Prostate gland (tissue), 2 donors: ENCODE results near the gene TERB1. TPM values are rescaled to one million over a fixed set of nuclear protein-coding genes. Genes with fewer than 3 reads are reported as not detected.

Experiments
- DNase-seq: peaks from one replicate; pipeline ENCODE4 v3.0.0-alpha.2; 2019; ENCODE audit warnings: low spot score
- H3K27ac ChIP-seq, 2 donors: fragments of 200-600 bp; sonication (generic); 2 replicates each; pipeline ENCODE4 v1.5.1; 2017 to 2019
- H3K27me3 ChIP-seq: fragments of 200-600 bp; sonication (generic); replicated peaks from 2 replicates; pipeline ENCODE4 v1.5.1; 2019; ENCODE audit not compliant: insufficient read depth
- H3K36me3 ChIP-seq, 2 donors: fragments of 200-600 bp; sonication (generic); 1 replicate in 1 of 2; 2 replicates in 1 of 2; pipeline versions ENCODE4 v1.5.1 to v1.8.1; 2017 to 2019
- H3K4me1 ChIP-seq: fragments of 200-600 bp; sonication (generic); replicated peaks from 2 replicates; pipeline ENCODE4 v1.5.1; 2019
- H3K4me3 ChIP-seq, 2 donors: fragments of 200-600 bp; sonication (generic); 2 replicates each; pipeline ENCODE4 v1.5.1; 2017 to 2019
- H3K9me3 ChIP-seq: fragments of 200-600 bp; sonication (generic); 2 replicates; pipeline ENCODE4 v1.5.1; 2017
- POLR2A ChIP-seq: fragments of 450-650 bp; IDR thresholded peaks from one replicate; pipeline ENCODE4 v1.6.1; 2016; ENCODE audit warnings: antibody characterized with exemption, mild to moderate bottlenecking
- POLR2AphosphoS5 ChIP-seq: sonication (generic); formaldehyde crosslinking; IDR thresholded peaks from one replicate; pipeline ENCODE4 v1.6.1; 2017; ENCODE audit warnings: antibody characterized with exemption
- WGBS: methylation state at CpG from one replicate; pipeline ENCODE4 v1.1.5; 2018; 5-methylcytosine and 5-hydroxymethylcytosine counted together
- intact Hi-C: fragments of 100-400 bp; cut with DNase I; formaldehyde crosslinking; loops from one replicate; pipeline ENCODE4 v1.14.2; 2022
- total RNA-seq, 2 donors: library from RNA; depleted of rRNA; stranded (reverse); fragments of >200 nt; gene quantifications; one replicate each; pipeline ENCODE4 v1.1.0, GENCODE V29; 2016
- TF ChIP-seq, protein P1 (sequence below), 4 experiments: fragments of 200-600 bp in 2 of 4; fragments of 450-650 bp in 2 of 4; sonication (generic) in 2 of 4; IDR thresholded peaks; 1 replicate in 3 of 4; 2 replicates in 1 of 4; pipeline ENCODE4 v1.5.1; 2016 to 2019; ENCODE audit warnings: antibody characterized with exemption in 4 of 4, mild to moderate bottlenecking in 2 of 4, moderate library complexity in 2 of 4

The TERB1 gene
- total RNA-seq, 2 donors from 2014 or later: 2.1 TPM; not detected in 1

DNA sequence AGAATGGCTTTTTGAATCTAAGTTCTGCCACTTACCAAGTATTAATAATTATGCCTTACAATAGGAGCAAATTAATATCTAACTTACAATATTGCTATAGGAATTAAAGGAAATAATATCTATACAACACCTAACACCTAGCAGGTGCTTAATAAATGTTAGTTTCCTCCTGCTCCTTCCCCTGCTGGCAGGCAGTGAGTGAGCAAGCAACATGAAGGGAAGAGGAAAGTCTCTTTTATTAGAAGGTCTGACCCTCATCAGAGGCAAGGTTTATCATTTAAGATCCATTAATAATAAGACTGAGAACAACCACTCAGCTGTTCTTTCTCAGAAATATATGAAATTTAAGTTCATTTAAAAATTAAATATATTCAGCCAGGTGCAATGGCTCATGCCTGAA lies 43.3 kb downstream of the TERB1 start:
- Histone ChIP-seq H3K36me3 (no peaks in the 10 kb centered on the region), H3K4me1 (no peaks in the 10 kb centered on the region), H3K27ac (no peak overlapping the region), H3K9me3 (no peaks in the 10 kb centered on the region), H3K4me3 (no peak overlapping the region), H3K27me3 (no peaks in the 10 kb centered on the region)
- TF ChIP-seq POLR2AphosphoS5 (no peak), POLR2A (no peak)
- TF ChIP-seq, protein P1, sequence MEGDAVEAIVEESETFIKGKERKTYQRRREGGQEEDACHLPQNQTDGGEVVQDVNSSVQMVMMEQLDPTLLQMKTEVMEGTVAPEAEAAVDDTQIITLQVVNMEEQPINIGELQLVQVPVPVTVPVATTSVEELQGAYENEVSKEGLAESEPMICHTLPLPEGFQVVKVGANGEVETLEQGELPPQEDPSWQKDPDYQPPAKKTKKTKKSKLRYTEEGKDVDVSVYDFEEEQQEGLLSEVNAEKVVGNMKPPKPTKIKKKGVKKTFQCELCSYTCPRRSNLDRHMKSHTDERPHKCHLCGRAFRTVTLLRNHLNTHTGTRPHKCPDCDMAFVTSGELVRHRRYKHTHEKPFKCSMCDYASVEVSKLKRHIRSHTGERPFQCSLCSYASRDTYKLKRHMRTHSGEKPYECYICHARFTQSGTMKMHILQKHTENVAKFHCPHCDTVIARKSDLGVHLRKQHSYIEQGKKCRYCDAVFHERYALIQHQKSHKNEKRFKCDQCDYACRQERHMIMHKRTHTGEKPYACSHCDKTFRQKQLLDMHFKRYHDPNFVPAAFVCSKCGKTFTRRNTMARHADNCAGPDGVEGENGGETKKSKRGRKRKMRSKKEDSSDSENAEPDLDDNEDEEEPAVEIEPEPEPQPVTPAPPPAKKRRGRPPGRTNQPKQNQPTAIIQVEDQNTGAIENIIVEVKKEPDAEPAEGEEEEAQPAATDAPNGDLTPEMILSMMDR (IDR thresholded peaks at IDR 0.05): no peak
- no peak for DNase-seq
- intact Hi-C loops: no loop called here

- H3K9me3 ChIP-seq: no peaks in the 10 kb centered on the region
- peaks cover 3% of the 10 kb centered on the region for H3K4me1 ChIP-seq
- no peaks in the 10 kb centered on the region for H3K27me3 ChIP-seq
- no peak overlapping the region for H3K27ac ChIP-seq
- no peak overlapping the region for H3K4me3 ChIP-seq
- no peak for DNase-seq
- TF ChIP-seq POLR2A: no peak
- TF ChIP-seq, protein P1 (IDR thresholded peaks at IDR 0.05): no peak
- TF ChIP-seq POLR2AphosphoS5: no peak
- 77% methylated on average over 3 of the region's 3 CpGs for WGBS
- intact Hi-C loops: loop anchor here (5.0 kb wide), 1 partner anchor 148 kb away; no protein-coding TSS in a partner anchor
- no peaks in the 10 kb centered on the region for H3K36me3 ChIP-seq
Measured at GRCh38 chr16:66754819-66755218, 46.6 kb downstream of the TERB1 start.

GRCh38 chr16:66754211-66754610 lies 47.2 kb downstream of the TERB1 start:
- intact Hi-C loops: loop anchor here (5.0 kb wide), 1 partner anchor 147 kb away; no protein-coding TSS in a partner anchor
- TF ChIP-seq POLR2A (no peak), POLR2AphosphoS5 (no peak)
- TF ChIP-seq, protein P1 (IDR thresholded peaks at IDR 0.05): no peak
- WGBS: 93% methylated on average over 2 of the region's 2 CpGs
- Histone ChIP-seq H3K36me3 (no peaks in the 10 kb centered on the region), H3K4me3 (no peak overlapping the region), H3K4me1 (peaks cover 3% of the 10 kb centered on the region), H3K27ac (no peak overlapping the region), H3K27me3 (no peaks in the 10 kb centered on the region), H3K9me3 (no peaks in the 10 kb centered on the region)
- DNase-seq: no peak

DNA sequence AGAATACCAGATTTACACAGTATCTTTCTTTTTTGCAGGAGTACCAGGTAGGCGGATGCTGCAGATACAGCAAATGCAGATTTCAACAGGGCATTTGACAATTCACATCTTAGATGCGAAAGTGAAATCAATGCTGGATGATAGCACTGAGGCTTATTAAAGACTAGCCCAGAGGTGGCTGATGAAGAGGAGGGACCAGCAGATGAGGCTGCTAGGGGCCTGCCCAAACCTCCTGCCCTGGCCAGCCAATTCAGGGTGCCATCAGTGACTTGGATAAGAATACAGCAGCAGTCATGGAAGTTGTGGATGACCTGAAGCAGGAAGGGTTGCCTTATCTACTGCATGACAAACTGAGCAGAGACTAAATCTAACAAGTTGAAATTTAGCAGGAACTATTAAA lies 48.4 kb downstream of the TERB1 start:
- DNase-seq: no peak
- Histone ChIP-seq H3K36me3 (no peaks in the 10 kb centered on the region), H3K4me3 (no peak overlapping the region), H3K4me1 (peaks cover 3% of the 10 kb centered on the region), H3K27ac (no peak overlapping the region), H3K9me3 (no peaks in the 10 kb centered on the region), H3K27me3 (no peaks in the 10 kb centered on the region)
- TF ChIP-seq, protein P1 (IDR thresholded peaks at IDR 0.05): no peak
- TF ChIP-seq POLR2AphosphoS5 (no peak), POLR2A (no peak)
- 95% methylated on average over 2 of the region's 2 CpGs for WGBS
- intact Hi-C loops: loop anchor here (5.0 kb wide), 1 partner anchor 146 kb away; no protein-coding TSS in a partner anchor

DNA sequence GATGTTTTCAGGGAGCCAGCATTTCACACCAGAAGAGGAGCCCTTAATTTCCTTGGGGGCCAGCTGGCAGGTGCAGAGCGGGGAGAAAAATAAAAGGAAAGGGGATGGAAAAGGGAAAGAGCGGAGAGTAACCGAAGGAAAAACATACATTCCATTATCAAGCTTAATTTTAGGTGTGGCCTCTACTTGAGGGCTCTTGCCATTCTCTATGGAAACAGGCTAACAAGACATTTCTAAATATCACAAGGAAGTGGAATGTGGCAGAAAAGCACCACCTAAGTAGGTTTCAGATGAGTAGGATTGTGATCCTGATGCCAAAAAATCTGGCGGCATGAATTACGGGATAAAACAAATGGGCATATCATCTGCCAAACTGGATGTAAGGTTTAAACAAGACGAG lies 49.0 kb downstream of the TERB1 start:
- H3K9me3 ChIP-seq: no peaks in the 10 kb centered on the region
- DNase-seq: no peak
- intact Hi-C loops: loop anchor here (5.0 kb wide), 1 partner anchor 145 kb away; no protein-coding TSS in a partner anchor
- H3K4me3 ChIP-seq: no peak overlapping the region
- H3K27me3 ChIP-seq: no peaks in the 10 kb centered on the region
- H3K27ac ChIP-seq: no peak overlapping the region
- no peak for TF ChIP-seq POLR2AphosphoS5
- H3K4me1 ChIP-seq: peaks cover 3% of the 10 kb centered on the region
- 85% methylated on average over 6 of the region's 6 CpGs for WGBS
- H3K36me3 ChIP-seq: no peaks in the 10 kb centered on the region
